ENCODE data around the gene SLC27A5.
"Not testable (repeated sequence)": the region's sequence is repeated elsewhere in the genome, so short reads cannot be mapped to it uniquely, and the experiment has no call there.

Gene SLC27A5

GRCh38 chr19:58449980-58450379, 61.8 kb downstream of the SLC27A5 start:
- not testable (repeated sequence) for DNase-seq (ENCODE audit: low read depth); H3K4me3 ChIP-seq (ENCODE audit: low read depth, low read length)

- H3K4me3 ChIP-seq (ENCODE audit: low read depth, low read length); DNase-seq (ENCODE audit: low read depth): not testable (repeated sequence)
Measured at GRCh38 chr19:58448860-58449259, 62.9 kb downstream of the SLC27A5 start.
